H9 (cell line): ENCODE measurements around the gene VRK2. TPM values are rescaled to one million over a fixed set of nuclear protein-coding genes. Genes with fewer than 3 reads are reported as not detected.
A peak's percentile ranks its signal among the peaks of the same experiment; 100 is the strongest.

ENCODE experiments used
- DNase-seq: peaks from one replicate; pipeline ENCODE4 v3.0.0-alpha.2; 2017
- H2AFZ ChIP-seq: one replicate; pipeline ENCODE4 v1.6.1; 2013; ENCODE audit warnings: mild to moderate bottlenecking, low read length, control low read depth, moderate library complexity
- H2AK5ac ChIP-seq: 2 replicates; pipeline ENCODE4 v1.6.1; 2013; ENCODE audit warnings: low read length, control low read depth, mixed read lengths; ENCODE audit not compliant: insufficient read length
- H2BK120ac ChIP-seq: one replicate; pipeline ENCODE4 v1.6.1; 2013; ENCODE audit warnings: low read depth, mild to moderate bottlenecking, low read length, control low read depth, inconsistent platforms; ENCODE audit not compliant: poor library complexity, severe bottlenecking
- H2BK12ac ChIP-seq: 2 replicates; pipeline ENCODE4 v1.6.1; 2013; ENCODE audit warnings: low read length, control low read depth, mixed read lengths, low read depth; ENCODE audit not compliant: insufficient read length
- H2BK15ac ChIP-seq: 2 replicates; pipeline ENCODE4 v1.6.1; 2013; ENCODE audit warnings: low read depth, low read length, control low read depth
- H2BK20ac ChIP-seq: one replicate; pipeline ENCODE4 v1.6.1; 2013; ENCODE audit warnings: low read depth, mild to moderate bottlenecking, low read length, control low read depth, inconsistent platforms; ENCODE audit not compliant: poor library complexity, severe bottlenecking
- H2BK5ac ChIP-seq: 2 replicates; pipeline ENCODE4 v1.6.1; 2013; ENCODE audit warnings: low read length, control low read depth, mixed read lengths; ENCODE audit not compliant: insufficient read length
- H3K14ac ChIP-seq: 2 replicates; pipeline ENCODE4 v1.6.1; 2013; ENCODE audit warnings: low read length, control low read depth; ENCODE audit not compliant: insufficient read depth
- H3K18ac ChIP-seq: 2 replicates; pipeline ENCODE4 v1.6.1; 2013; ENCODE audit warnings: low read depth, mild to moderate bottlenecking, mixed read lengths, low read length, control low read depth; ENCODE audit not compliant: insufficient read length
- H3K23ac ChIP-seq: 2 replicates; pipeline ENCODE4 v1.6.1; 2013; ENCODE audit warnings: low read length, control low read depth, mixed read lengths, low read depth; ENCODE audit not compliant: insufficient read length
- H3K23me2 ChIP-seq: 2 replicates; pipeline ENCODE4 v1.6.1; 2013; ENCODE audit warnings: low read depth, mild to moderate bottlenecking, mixed read lengths, low read length, control low read depth; ENCODE audit not compliant: insufficient read length, poor library complexity, severe bottlenecking
- H3K27ac ChIP-seq: 2 replicates; pipeline ENCODE4 v1.5.1; 2013; ENCODE audit warnings: low read length, control low read depth, mixed read lengths, low read depth; ENCODE audit not compliant: insufficient read length
- H3K27me3 ChIP-seq: 2 replicates; pipeline ENCODE4 v1.6.1; 2013; ENCODE audit warnings: low read length, control low read depth, inconsistent platforms; ENCODE audit not compliant: insufficient read depth
- H3K4ac ChIP-seq: 2 replicates; pipeline ENCODE4 v1.6.1; 2013; ENCODE audit warnings: low read depth, mild to moderate bottlenecking, control low read depth, inconsistent platforms, low read length, moderate library complexity
- H3K4me1 ChIP-seq: 2 replicates; pipeline ENCODE4 v1.6.1; 2013; ENCODE audit warnings: low read length, control low read depth, inconsistent platforms; ENCODE audit not compliant: insufficient read depth
- H3K4me2 ChIP-seq: 2 replicates; pipeline ENCODE4 v1.6.1; 2013; ENCODE audit warnings: low read length, control low read depth, mixed read lengths; ENCODE audit not compliant: insufficient read length, insufficient read depth
- H3K56ac ChIP-seq: 2 replicates; pipeline ENCODE4 v1.6.1; 2013; ENCODE audit warnings: low read depth, mild to moderate bottlenecking, mixed read lengths, low read length, control low read depth; ENCODE audit not compliant: insufficient read length
- H3K79me1 ChIP-seq: 2 replicates; pipeline ENCODE4 v1.6.1; 2013; ENCODE audit warnings: low read depth, mild to moderate bottlenecking, moderate library complexity, low read length, control low read depth, inconsistent platforms; ENCODE audit not compliant: insufficient read depth, poor library complexity, severe bottlenecking
- H3K79me2 ChIP-seq: 2 replicates; pipeline ENCODE4 v1.6.1; 2013; ENCODE audit warnings: low read length, control low read depth, inconsistent platforms; ENCODE audit not compliant: insufficient read depth
- H3K9ac ChIP-seq: 2 replicates; pipeline ENCODE4 v1.6.1; 2013; ENCODE audit warnings: low read length, control low read depth, mixed read lengths; ENCODE audit not compliant: insufficient read length; ENCODE audit errors: extremely low read depth
- H3K9me3 ChIP-seq: one replicate; pipeline ENCODE4 v1.6.1; 2013; ENCODE audit warnings: low read depth, low read length, inconsistent platforms; ENCODE audit not compliant: control insufficient read depth
- H3T11ph ChIP-seq: one replicate; pipeline ENCODE4 v1.6.1; 2013; ENCODE audit warnings: mild to moderate bottlenecking, low read length, control low read depth, inconsistent platforms
- H4K20me1 ChIP-seq: one replicate; pipeline ENCODE4 v1.6.1; 2013; ENCODE audit not compliant: control insufficient read depth, insufficient read length, insufficient read depth
- H4K5ac ChIP-seq: 2 replicates; pipeline ENCODE4 v1.6.1; 2013; ENCODE audit warnings: low read depth, mild to moderate bottlenecking, mixed read lengths, low read length, control low read depth; ENCODE audit not compliant: insufficient read length
- H4K8ac ChIP-seq: replicated peaks from 2 replicates; pipeline ENCODE4 v1.6.1; 2013; ENCODE audit warnings: low read length, control low read depth, mixed read lengths, low read depth; ENCODE audit not compliant: insufficient read length
- H4K91ac ChIP-seq: 2 replicates; pipeline ENCODE4 v1.6.1; 2013; ENCODE audit warnings: low read depth, mild to moderate bottlenecking, moderate library complexity, mixed read lengths, low read length, control low read depth; ENCODE audit not compliant: insufficient read length
- H3K27ac Mint-ChIP-seq, 3 experiments: 2 replicates in 2 of 3; 3 replicates in 1 of 3; pipeline ENCODE4 v1.8.0; 2020 to 2021; ENCODE audit warnings: mixed read lengths in 3 of 3, mild to moderate bottlenecking in 1 of 3, moderate library complexity in 1 of 3
- H3K27me3 Mint-ChIP-seq: 2 replicates; pipeline ENCODE4 v1.8.0; 2021; ENCODE audit warnings: low read depth, mild to moderate bottlenecking, moderate library complexity, mixed read lengths
- H3K36me3 Mint-ChIP-seq, 3 experiments: 2 replicates in 2 of 3; 3 replicates in 1 of 3; pipeline ENCODE4 v1.8.0; 2020 to 2021; ENCODE audit warnings: low read depth in 3 of 3, mixed read lengths in 3 of 3; ENCODE audit not compliant: insufficient read depth in 1 of 3
- H3K4me1 Mint-ChIP-seq, 2 experiments: 2 replicates each; pipeline ENCODE4 v1.8.0; 2020; ENCODE audit warnings: mixed read lengths in 2 of 2
- H3K4me3 Mint-ChIP-seq, 2 experiments: 2 replicates in 1 of 2; 3 replicates in 1 of 2; pipeline ENCODE4 v1.8.0; 2020 to 2021; ENCODE audit warnings: mild to moderate bottlenecking in 2 of 2, mixed read lengths in 2 of 2, moderate library complexity in 1 of 2
- H3K9me3 Mint-ChIP-seq, 2 experiments: 2 replicates in 1 of 2; 3 replicates in 1 of 2; pipeline ENCODE4 v1.8.0; 2020; ENCODE audit warnings: mild to moderate bottlenecking in 2 of 2, mixed read lengths in 2 of 2, moderate library complexity in 1 of 2
- CTCF ChIP-seq: fragments of 200-600 bp; sonication (generic); conservative IDR thresholded peaks from 3 replicates; pipeline ENCODE4 v1.8.0; 2021; ENCODE audit warnings: antibody characterized with exemption, mild to moderate bottlenecking
- WGBS: extraction: QIAGEN DNeasy Blood & Tissue Kit; methylation state at CpG from one replicate; pipeline ENCODE4 v1.1.7; 2013; ENCODE audit warnings: missing lambda C conversion rate, low lambda C conversion rate, mixed read lengths; ENCODE audit not compliant: insufficient read length; ENCODE audit errors: extremely low coverage; 5-methylcytosine and 5-hydroxymethylcytosine counted together
- total RNA-seq: library from RNA; stranded (reverse); gene quantifications from 2 replicates; pipeline ENCODE4 v1.2.1, GENCODE V29; 2021

Gene VRK2
- total RNA-seq, 1 experiment from 2014 or later = 23.8 TPM

DNA sequence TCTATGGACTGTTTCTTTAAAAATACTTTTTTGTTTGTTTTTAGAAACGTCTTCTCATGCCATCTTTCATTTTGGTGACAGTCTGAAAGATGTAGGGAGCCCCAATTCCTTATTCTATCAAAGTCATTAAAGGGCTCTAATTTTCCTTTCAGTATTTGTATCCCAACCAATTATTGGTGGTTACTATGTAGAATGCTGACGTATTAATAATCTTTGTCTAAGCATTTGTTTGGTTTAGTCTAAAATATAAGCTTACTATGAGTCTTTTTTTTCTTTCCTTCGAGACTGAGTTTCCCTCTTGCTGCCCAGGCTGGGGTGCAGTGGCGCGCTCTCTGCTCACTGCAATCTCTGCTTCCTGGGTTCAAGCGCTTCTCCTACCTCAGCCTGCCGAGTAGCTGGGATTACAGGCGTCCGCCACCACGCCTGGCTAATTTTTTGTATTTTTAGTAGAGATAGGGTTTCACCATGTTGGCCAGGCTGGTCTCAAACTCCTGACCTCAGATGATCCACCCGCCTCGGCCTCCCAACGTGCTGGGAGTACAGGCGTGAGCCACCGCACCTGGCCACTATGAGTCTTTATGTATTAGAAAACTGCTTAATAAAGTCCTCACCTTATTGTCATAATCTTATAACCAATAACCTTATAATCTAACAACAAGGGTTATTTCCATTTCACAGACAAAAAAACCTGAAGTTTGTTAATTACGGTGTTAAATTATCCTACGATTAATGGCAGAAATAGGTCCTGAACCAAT is 849 bp upstream of the VRK2 start:
- H2BK5ac ChIP-seq = no peak overlapping the region
- no peak overlapping the region for H3K18ac ChIP-seq
- no peak overlapping the region for H4K91ac ChIP-seq
- peaks cover 13% of the 10 kb centered on the region for H3K23me2 ChIP-seq
- no peaks in the 10 kb centered on the region for H3K79me2 ChIP-seq
- H3K4me1 ChIP-seq = peaks cover 2% of the 10 kb centered on the region; the same call in 1 of the 2 replicates
- H3K4me2 ChIP-seq = peak overlapping the region; percentile 97
- H3K36me3 Mint-ChIP-seq = peaks cover 3 to 8% (median 7%) of the 10 kb centered on the region in 3 experiments; a peak in 5 of 7 replicates
- no peak overlapping the region for H3K14ac ChIP-seq
- peak overlapping the region; percentile 12 for H2BK120ac ChIP-seq
- H3K4me3 Mint-ChIP-seq = peak overlapping the region; percentile 78 to 83
- H4K8ac ChIP-seq = no peak overlapping the region
- TF ChIP-seq CTCF = no peak
- H3T11ph ChIP-seq = no peak overlapping the region
- no peak overlapping the region for H2AK5ac ChIP-seq
- no peaks in the 10 kb centered on the region for H3K9me3 Mint-ChIP-seq
- H3K56ac ChIP-seq = no peak overlapping the region
- peak overlapping the region; percentile 88 for H2AFZ ChIP-seq
- H4K20me1 ChIP-seq = no peaks in the 10 kb centered on the region
- H3K4ac ChIP-seq = no peak overlapping the region
- H3K79me1 ChIP-seq = no peaks in the 10 kb centered on the region
- H2BK20ac ChIP-seq = no peak overlapping the region
- no peak overlapping the region for H2BK12ac ChIP-seq
- no peaks in the 10 kb centered on the region for H3K9me3 ChIP-seq
- peak overlapping the region; percentile 87 to 93 (median 87); a peak in 4 of 7 replicates for H3K27ac Mint-ChIP-seq
- H3K9ac ChIP-seq = peak overlapping the region; percentile 93
- DNase-seq = no peak
- no peaks in the 10 kb centered on the region for H3K27me3 Mint-ChIP-seq
- WGBS = no CpG with 5 or more reads among the region's 17 CpGs
- no peaks in the 10 kb centered on the region for H3K27me3 ChIP-seq
- H2BK15ac ChIP-seq = no peak overlapping the region
- peak overlapping the region; percentile 92 for H4K5ac ChIP-seq
- H3K4me1 Mint-ChIP-seq = peaks cover 21 to 28% of the 10 kb centered on the region in 2 experiments
- H3K23ac ChIP-seq = no peak overlapping the region
- H3K27ac ChIP-seq = peak overlapping the region; percentile 93
